GM06990 (cell line): ENCODE results near the gene MTCL1.

Experiments used
- DNase-seq: peaks from one replicate; pipeline ENCODE4 v3.0.0-alpha.2; 2011; ENCODE audit not compliant: insufficient read length; ENCODE audit errors: extremely low read depth
- H3K27me3 ChIP-seq: replicated peaks from 2 replicates; pipeline ENCODE4 v1.6.0; 2011; ENCODE audit warnings: low read length; ENCODE audit not compliant: control insufficient read depth, insufficient read depth
- H3K36me3 ChIP-seq: 2 replicates; pipeline ENCODE4 v1.5.1; 2011; ENCODE audit warnings: low read length; ENCODE audit not compliant: control insufficient read depth, insufficient read depth
- H3K4me3 ChIP-seq: replicated peaks from 2 replicates; pipeline ENCODE4 v1.5.1; 2011; ENCODE audit warnings: low read depth, mild to moderate bottlenecking, control low read depth, low read length
- CTCF ChIP-seq: IDR thresholded peaks from 2 replicates; pipeline ENCODE4 v1.5.1; 2011; ENCODE audit warnings: low read length, control low read depth, mild to moderate bottlenecking, inconsistent platforms; ENCODE audit not compliant: insufficient read depth, poor library complexity, severe bottlenecking

Gene MTCL1

GRCh38 chr18:8780227-8780626, 74.9 kb downstream of the MTCL1 start:
- no peak for TF ChIP-seq CTCF
- no peak overlapping the region for H3K4me3 ChIP-seq
- no peaks in the 10 kb centered on the region for H3K36me3 ChIP-seq
- H3K27me3 ChIP-seq = no peaks in the 10 kb centered on the region; the same call in none of the 2 replicates
- no peak for DNase-seq

- H3K36me3 ChIP-seq = no peaks in the 10 kb centered on the region
- no peak for TF ChIP-seq CTCF
- H3K27me3 ChIP-seq = peaks cover 2% of the 10 kb centered on the region
- DNase-seq = no peak
- no peak overlapping the region for H3K4me3 ChIP-seq
Observed at GRCh38 chr18:8781671-8782070, 76.3 kb downstream of the MTCL1 start.

- TF ChIP-seq CTCF = no peak
- H3K4me3 ChIP-seq = no peak overlapping the region
- H3K27me3 ChIP-seq = peaks cover 2% of the 10 kb centered on the region
- DNase-seq = no peak
- H3K36me3 ChIP-seq = no peaks in the 10 kb centered on the region
Observed at GRCh38 chr18:8783335-8783993, 78.1 kb downstream of the MTCL1 start.

- Histone ChIP-seq H3K27me3 (peaks cover 2% of the 10 kb centered on the region), H3K4me3 (no peak overlapping the region), H3K36me3 (no peaks in the 10 kb centered on the region)
- DNase-seq = no peak
- TF ChIP-seq CTCF = no peak
Observed at GRCh38 chr18:8783994-8784530, 78.7 kb downstream of the MTCL1 start.

- H3K27me3 ChIP-seq = peaks cover 2% of the 10 kb centered on the region
- H3K36me3 ChIP-seq = no peaks in the 10 kb centered on the region
- TF ChIP-seq CTCF = no peak
- no peak overlapping the region for H3K4me3 ChIP-seq
- DNase-seq = no peak
Observed at GRCh38 chr18:8785261-8785660, 79.9 kb downstream of the MTCL1 start.

GRCh38 chr18:8785855-8786482, 80.6 kb downstream of the MTCL1 start:
- Histone ChIP-seq H3K36me3 (no peaks in the 10 kb centered on the region), H3K4me3 (no peak overlapping the region), H3K27me3 (peaks cover 2% of the 10 kb centered on the region; the same call in 1 of the 2 replicates)
- TF ChIP-seq CTCF = no peak
- no peak for DNase-seq
